PC-9 (cell line): ENCODE data around the gene ING2. TPM values are rescaled to one million over a fixed set of nuclear protein-coding genes. Genes with fewer than 3 reads are reported as not detected.
"Not testable (repeated sequence)": the region's sequence is repeated elsewhere in the genome, so short reads cannot be mapped to it uniquely, and the experiment has no call there.

ENCODE experiments used
- BruUV-seq: library from RNA; stranded (reverse); fragments of 400-500 nt; replicated peaks from 2 replicates; lab custom pipeline; 2021; lab: Mats Ljungman, UMichigan
- CTCF ChIA-PET: fragments of 300-600 bp; sonication (Branson Sonifier 250); formaldehyde crosslinking; loops from one replicate; lab custom pipeline; 2022; ENCODE audit warnings: antibody characterized with exemption; lab: Charles Lee
- POLR2A ChIA-PET: fragments of 300-600 bp; sonication (Branson Sonifier 250); formaldehyde crosslinking; loops from one replicate; lab custom pipeline; 2022; ENCODE audit warnings: antibody characterized with exemption; ENCODE audit not compliant: unreplicated experiment; lab: Charles Lee
- DNase-seq, 2 experiments: peaks; one replicate each; pipeline versions ENCODE4 v3.0.0 to v3.0.0-alpha.2; 2015 to 2022; ENCODE audit warnings: mixed read lengths in 1 of 2
- H2AFZ ChIP-seq: fragments of 200-600 bp; sonication (generic); 2 replicates; pipeline ENCODE4 v1.8.1; 2017; ENCODE audit warnings: antibody characterized with exemption
- H3F3A ChIP-seq: fragments of 200-600 bp; sonication (generic); 2 replicates; pipeline ENCODE4 v1.8.1; 2017; ENCODE audit warnings: antibody characterized with exemption, mild to moderate bottlenecking, low read depth; ENCODE audit not compliant: insufficient read depth
- H3K27ac ChIP-seq: fragments of 200-600 bp; sonication (generic); 2 replicates; pipeline ENCODE4 v1.6.1; 2016; ENCODE audit warnings: mixed run types
- H3K27me3 ChIP-seq: fragments of 200-600 bp; sonication (generic); 2 replicates; pipeline ENCODE4 v1.6.1; 2016; ENCODE audit warnings: low read depth, mixed run types; ENCODE audit not compliant: insufficient read depth
- H3K36me3 ChIP-seq: fragments of 200-600 bp; sonication (generic); 2 replicates; pipeline ENCODE4 v1.6.1; 2016; ENCODE audit warnings: low read depth, mixed run types
- H3K4me1 ChIP-seq: fragments of 200-600 bp; sonication (generic); replicated peaks from 2 replicates; pipeline ENCODE4 v1.6.1; 2016; ENCODE audit warnings: mixed run types; ENCODE audit not compliant: insufficient read depth
- H3K4me2 ChIP-seq: fragments of 200-600 bp; sonication (generic); 2 replicates; pipeline ENCODE4 v1.6.1; 2017; ENCODE audit warnings: mixed run types
- H3K4me3 ChIP-seq: fragments of 200-600 bp; sonication (generic); 2 replicates; pipeline ENCODE4 v1.6.1; 2016; ENCODE audit warnings: mixed run types
- H3K79me2 ChIP-seq: fragments of 200-600 bp; sonication (generic); 2 replicates; pipeline ENCODE4 v1.6.1; 2017; ENCODE audit warnings: low read depth, mixed run types
- H3K9me2 ChIP-seq: fragments of 200-600 bp; sonication (generic); 2 replicates; pipeline ENCODE4 v1.8.1; 2017; ENCODE audit warnings: mild to moderate bottlenecking; ENCODE audit not compliant: insufficient read depth
- H3K9me3 ChIP-seq: fragments of 200-600 bp; sonication (generic); 2 replicates; pipeline ENCODE4 v1.8.1; 2016; ENCODE audit warnings: low read depth; ENCODE audit not compliant: insufficient read depth
- H4K20me1 ChIP-seq: fragments of 200-600 bp; sonication (generic); 2 replicates; pipeline ENCODE4 v1.8.1; 2017; ENCODE audit not compliant: insufficient read depth
- EZH2 ChIP-seq: fragments of 200-600 bp; sonication (generic); IDR thresholded peaks from 2 replicates; pipeline ENCODE4 v1.8.0; 2017; ENCODE audit warnings: antibody characterized with exemption, low read depth
- intact Hi-C: fragments of 100-400 bp; cut with micrococcal nuclease; formaldehyde crosslinking; loops from one replicate; pipeline ENCODE4 v1.10.0; 2022; ENCODE audit not compliant: unreplicated experiment
- total RNA-seq: library from RNA; stranded (reverse); gene quantifications from 2 replicates; pipeline ENCODE4 v1.2.3, GENCODE V29; 2021
- TF ChIP-seq, protein P1 (sequence below): fragments of 200-600 bp; sonication (generic); conservative IDR thresholded peaks from 2 replicates; pipeline ENCODE4 v1.6.1; 2017; ENCODE audit warnings: mixed run types, antibody characterized with exemption, mild to moderate bottlenecking, moderate library complexity

ING2 gene
- total RNA-seq, 1 experiment from 2014 or later = 11.6 TPM

DNA sequence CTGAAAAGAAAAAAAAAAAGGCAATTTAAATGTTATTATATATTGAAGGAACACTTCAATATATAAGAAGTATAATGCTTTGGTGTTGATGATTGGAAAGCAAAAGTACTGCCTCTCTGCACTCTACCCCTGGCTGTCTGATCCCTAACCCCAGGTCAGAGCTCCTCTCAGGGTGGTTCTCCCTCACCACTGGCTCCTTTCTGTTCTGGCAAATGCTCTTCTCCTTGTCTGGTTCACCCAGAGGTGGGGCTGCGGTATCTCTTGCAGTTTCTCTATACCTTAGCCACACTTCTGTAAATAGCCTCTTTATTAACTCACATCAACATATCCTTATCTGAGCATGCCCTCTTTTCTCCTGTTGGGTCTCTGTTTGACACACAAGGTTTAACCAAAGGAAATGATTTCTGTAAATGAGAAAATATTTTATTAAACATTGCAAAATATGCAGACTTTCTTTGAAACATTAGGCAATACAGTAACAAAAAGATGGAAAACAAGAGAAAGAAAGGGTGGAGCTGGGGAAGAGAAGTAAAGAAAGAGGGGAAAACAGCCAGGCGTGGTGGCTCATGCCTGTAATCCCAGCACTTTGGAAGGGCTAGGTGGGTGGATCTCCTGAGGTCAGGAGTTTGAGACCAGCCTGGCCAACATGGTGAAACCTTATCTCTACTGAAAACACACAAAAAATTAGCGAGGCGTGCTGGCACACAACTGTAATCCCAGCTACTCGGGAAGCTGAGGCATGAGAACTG is 45.7 kb downstream of the ING2 start:
- Histone ChIP-seq H3K36me3 (no peaks in the 10 kb centered on the region), H3K27ac (no peak overlapping the region), H3K4me3 (no peak overlapping the region), H3K4me1 (no peaks in the 10 kb centered on the region), H3K9me3 (no peaks in the 10 kb centered on the region), H4K20me1 (no peaks in the 10 kb centered on the region), H3K79me2 (no peaks in the 10 kb centered on the region), H3K9me2 (no peaks in the 10 kb centered on the region), H3F3A (no peaks in the 10 kb centered on the region), H2AFZ (no peak overlapping the region), H3K4me2 (no peak overlapping the region), H3K27me3 (no peaks in the 10 kb centered on the region)
- no TSS peak for BruUV-seq
- POLR2A ChIA-PET = no interaction called here
- no peak for DNase-seq
- intact Hi-C loops = no loop called here
- TF ChIP-seq, protein P1, sequence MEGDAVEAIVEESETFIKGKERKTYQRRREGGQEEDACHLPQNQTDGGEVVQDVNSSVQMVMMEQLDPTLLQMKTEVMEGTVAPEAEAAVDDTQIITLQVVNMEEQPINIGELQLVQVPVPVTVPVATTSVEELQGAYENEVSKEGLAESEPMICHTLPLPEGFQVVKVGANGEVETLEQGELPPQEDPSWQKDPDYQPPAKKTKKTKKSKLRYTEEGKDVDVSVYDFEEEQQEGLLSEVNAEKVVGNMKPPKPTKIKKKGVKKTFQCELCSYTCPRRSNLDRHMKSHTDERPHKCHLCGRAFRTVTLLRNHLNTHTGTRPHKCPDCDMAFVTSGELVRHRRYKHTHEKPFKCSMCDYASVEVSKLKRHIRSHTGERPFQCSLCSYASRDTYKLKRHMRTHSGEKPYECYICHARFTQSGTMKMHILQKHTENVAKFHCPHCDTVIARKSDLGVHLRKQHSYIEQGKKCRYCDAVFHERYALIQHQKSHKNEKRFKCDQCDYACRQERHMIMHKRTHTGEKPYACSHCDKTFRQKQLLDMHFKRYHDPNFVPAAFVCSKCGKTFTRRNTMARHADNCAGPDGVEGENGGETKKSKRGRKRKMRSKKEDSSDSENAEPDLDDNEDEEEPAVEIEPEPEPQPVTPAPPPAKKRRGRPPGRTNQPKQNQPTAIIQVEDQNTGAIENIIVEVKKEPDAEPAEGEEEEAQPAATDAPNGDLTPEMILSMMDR = no peak
- no peak for TF ChIP-seq EZH2
- CTCF ChIA-PET = no interaction called here

GRCh38 chr4:183552274-183553146 is 47.7 kb downstream of the ING2 start:
- no peak overlapping the region for H3K4me2 ChIP-seq
- no TSS peak for BruUV-seq
- TF ChIP-seq EZH2 = no peak
- TF ChIP-seq, protein P1 = no peak
- intact Hi-C loops = no loop called here
- H3K36me3 ChIP-seq = no peaks in the 10 kb centered on the region
- POLR2A ChIA-PET = no interaction called here
- no peak overlapping the region for H3K4me3 ChIP-seq
- no peaks in the 10 kb centered on the region for H4K20me1 ChIP-seq
- no peak overlapping the region for H2AFZ ChIP-seq
- DNase-seq = no peak
- no peaks in the 10 kb centered on the region for H3K79me2 ChIP-seq
- no peaks in the 10 kb centered on the region for H3K4me1 ChIP-seq
- H3K9me3 ChIP-seq = no peaks in the 10 kb centered on the region
- no peaks in the 10 kb centered on the region for H3K27me3 ChIP-seq
- no peaks in the 10 kb centered on the region for H3K9me2 ChIP-seq
- CTCF ChIA-PET = no interaction called here
- H3F3A ChIP-seq = no peaks in the 10 kb centered on the region
- H3K27ac ChIP-seq = no peak overlapping the region

DNA sequence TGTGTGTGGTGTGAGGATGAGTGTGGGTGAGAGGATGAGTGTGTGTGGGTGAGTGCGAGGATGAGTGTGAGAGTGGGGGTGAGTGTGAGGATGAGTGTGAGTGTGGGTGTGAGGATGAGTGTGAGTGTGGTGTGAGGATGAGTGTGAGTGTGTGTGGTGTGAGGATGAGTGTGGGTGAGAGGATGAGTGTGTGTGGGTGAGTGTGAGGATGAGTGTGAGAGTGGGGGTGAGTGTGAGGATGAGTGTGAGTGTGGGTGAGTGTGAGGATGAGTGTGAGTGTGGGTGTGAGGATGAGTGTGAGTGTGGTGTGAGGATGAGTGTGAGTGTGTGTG is 48.3 kb downstream of the ING2 start:
- BruUV-seq, H3K4me2 ChIP-seq, H3K79me2 ChIP-seq, intact Hi-C loops, CTCF ChIA-PET, H3K27me3 ChIP-seq, H3K36me3 ChIP-seq, H2AFZ ChIP-seq, H3K27ac ChIP-seq, H3K9me3 ChIP-seq, H4K20me1 ChIP-seq, H3K9me2 ChIP-seq, POLR2A ChIA-PET, DNase-seq, H3K4me3 ChIP-seq, H3K4me1 ChIP-seq, H3F3A ChIP-seq: not testable (repeated sequence)
